HepG2 (cell line): ENCODE results near the gene ALDH1A1. TPM values are rescaled to one million over a fixed set of nuclear protein-coding genes. Genes with fewer than 3 reads are reported as not detected.

ENCODE experiments used
- ATAC-seq: fragments of 200-7000 bp; cut with Tn5 transposase; 3 replicates; pipeline ENCODE4 v1.9.1; 2020; ENCODE audit warnings: mild to moderate bottlenecking, moderate library complexity
- BruUV-seq: library from RNA; stranded (reverse); fragments of 400-500 nt; replicated peaks from 2 replicates; lab custom pipeline; 2021; lab: Mats Ljungman, UMichigan
- CTCF ChIA-PET: fragments of 300-600 bp; formaldehyde crosslinking; extraction: SDS; loops from one replicate; lab custom pipeline; 2021; ENCODE audit warnings: low total read pairs, inconsistent platforms, low intra/inter-chr PET ratio; lab: Yijun Ruan, JAX
- POLR2A ChIA-PET: fragments of 350-600 bp; sonication (Branson Sonifier 250); formaldehyde crosslinking; loops from one replicate; lab custom pipeline; 2020; ENCODE audit warnings: antibody characterized with exemption, inconsistent platforms; lab: Yijun Ruan, JAX
- DNase-seq: peaks from one replicate; pipeline ENCODE4 v3.0.0-alpha.2; 2015; ENCODE audit warnings: low spot score
- FAIRE-seq: peaks from 3 replicates; lab custom pipeline; 2011; peaks lifted over from hg19 to GRCh38; lab: Jason Lieb, UNC
- H2AFZ ChIP-seq: one replicate; pipeline ENCODE4 v1.6.1; 2011; ENCODE audit warnings: low read length, inconsistent platforms
- H3K27ac ChIP-seq: fragments of 300-600 bp; 3 replicates; pipeline ENCODE4 v1.8.0; 2011; ENCODE audit warnings: mixed run types, mild to moderate bottlenecking, mixed read lengths, low read length, inconsistent platforms; ENCODE audit not compliant: insufficient read depth; ENCODE audit errors: extremely low read length
- H3K27me3 ChIP-seq, 2 experiments: fragments of 200-600 bp in 1 of 2; 2 replicates in 1 of 2; 3 replicates in 1 of 2; pipeline versions ENCODE4 v1.6.0 to v1.8.0; 2011; ENCODE audit warnings: low read length in 2 of 2, mild to moderate bottlenecking in 2 of 2, moderate library complexity in 2 of 2, inconsistent platforms in 1 of 2; ENCODE audit not compliant: insufficient read depth in 2 of 2, control insufficient read depth in 1 of 2
- H3K36me3 ChIP-seq, 2 experiments: fragments of 200-600 bp in 1 of 2; replicated peaks in 1 of 2; 2 replicates in 1 of 2; 3 replicates in 1 of 2; pipeline versions ENCODE4 v1.5.1 to v1.8.0; 2011; ENCODE audit warnings: low read length in 2 of 2, inconsistent platforms in 1 of 2; ENCODE audit not compliant: insufficient read depth in 2 of 2, control insufficient read depth in 1 of 2
- H3K4me1 ChIP-seq: 2 replicates; pipeline ENCODE4 v1.5.1; 2012; ENCODE audit warnings: low read length, inconsistent platforms; ENCODE audit not compliant: insufficient read depth
- H3K4me2 ChIP-seq: 2 replicates; pipeline ENCODE4 v1.6.0; 2011; ENCODE audit warnings: low read depth, low read length, inconsistent platforms
- H3K4me3 ChIP-seq, 3 experiments: fragments of 200-600 bp in 1 of 3; sonication (generic), shearing (Covaris generic) in 1 of 3; replicated peaks in 1 of 3; 2 replicates each; pipeline ENCODE4 v1.5.1; 2011 to 2016; ENCODE audit warnings: low read length in 3 of 3, inconsistent platforms in 2 of 3, low read depth in 2 of 3, mild to moderate bottlenecking in 2 of 3, control low read depth in 1 of 3, mixed read lengths in 1 of 3; ENCODE audit not compliant: insufficient read depth in 1 of 3
- H3K79me2 ChIP-seq: one replicate; pipeline ENCODE4 v1.6.1; 2011; ENCODE audit warnings: low read length, inconsistent platforms; ENCODE audit not compliant: insufficient read depth
- H3K9ac ChIP-seq: 2 replicates; pipeline ENCODE4 v1.6.0; 2011; ENCODE audit warnings: mild to moderate bottlenecking, low read depth, low read length, inconsistent platforms; ENCODE audit not compliant: insufficient read depth
- H3K9me3 ChIP-seq: 2 replicates; pipeline ENCODE4 v1.5.1; 2012; ENCODE audit warnings: mild to moderate bottlenecking, low read length
- H4K20me1 ChIP-seq: 2 replicates; pipeline ENCODE4 v1.6.0; 2011; ENCODE audit warnings: inconsistent platforms, mild to moderate bottlenecking, low read length, moderate library complexity; ENCODE audit not compliant: insufficient read depth
- CCAR2 ChIP-seq: fragments of 200-400 bp; formaldehyde crosslinking; optimal IDR thresholded peaks from 2 replicates; pipeline ENCODE3; 2018; ENCODE audit warnings: low read depth, mild to moderate bottlenecking, low read length, moderate library complexity
- CREM ChIP-seq, 2 experiments: sonication (generic) in 1 of 2; formaldehyde crosslinking in 1 of 2; IDR thresholded peaks; 2 replicates each; pipeline versions ENCODE4 v1.4.0 to v1.6.1; 2016 to 2020; ENCODE audit warnings: antibody characterized with exemption in 1 of 2, mild to moderate bottlenecking in 1 of 2, missing genetic modification reagents in 1 of 2
- EP300 ChIP-seq, 3 experiments: sonication (generic) in 1 of 3; formaldehyde crosslinking in 1 of 3; IDR thresholded peaks; 2 replicates each; pipeline versions ENCODE4 v1.5.1 to v1.6.1; 2011 to 2020; ENCODE audit warnings: low read depth in 2 of 3, low read length in 2 of 3, borderline replicate concordance in 1 of 3, improper control_type of control experiment in 1 of 3, mild to moderate bottlenecking in 1 of 3, missing genetic modification reagents in 1 of 3, moderate library complexity in 1 of 3
- FOXA3 ChIP-seq: IDR thresholded peaks from 2 replicates; pipeline ENCODE4 v1.6.1; 2016; ENCODE audit warnings: missing genetic modification reagents, missing compliant biosample characterization
- IRF1 ChIP-seq: sonication (generic); formaldehyde crosslinking; IDR thresholded peaks from 2 replicates; pipeline ENCODE4 v1.4.0; 2020; ENCODE audit warnings: low read depth, mild to moderate bottlenecking, missing genetic modification reagents
- KAT8 ChIP-seq: IDR thresholded peaks from 2 replicates; pipeline ENCODE4 v1.6.1; 2016; ENCODE audit warnings: missing genetic modification reagents, missing compliant biosample characterization
- KLF12 ChIP-seq: sonication (generic); formaldehyde crosslinking; IDR thresholded peaks from 2 replicates; pipeline ENCODE4 v1.4.0; 2020; ENCODE audit warnings: missing genetic modification reagents, borderline replicate concordance
- MED8 ChIP-seq: sonication (generic); formaldehyde crosslinking; IDR thresholded peaks from 2 replicates; pipeline ENCODE4 v1.8.1; 2023; ENCODE audit warnings: mild to moderate bottlenecking, missing genetic modification reagents; ENCODE audit not compliant: insufficient replicate concordance
- MLXIP ChIP-seq: sonication (generic); formaldehyde crosslinking; IDR thresholded peaks from 2 replicates; pipeline ENCODE4 v1.9.0; 2021; ENCODE audit warnings: missing genetic modification reagents, borderline replicate concordance
- NFE2L1 ChIP-seq: sonication (generic); formaldehyde crosslinking; IDR thresholded peaks from 2 replicates; pipeline ENCODE4 v1.4.0; 2020; ENCODE audit warnings: missing genetic modification reagents, mild to moderate bottlenecking, borderline replicate concordance
- NFE2L2 ChIP-seq: fragments of 150-350 bp; IDR thresholded peaks from 2 replicates; pipeline ENCODE4 v1.6.1; 2014; ENCODE audit warnings: low read length
- NFRKB ChIP-seq: fragments of 450-650 bp; IDR thresholded peaks from 2 replicates; pipeline ENCODE4 v1.6.1; 2017
- NR2F2 ChIP-seq: IDR thresholded peaks from 2 replicates; pipeline ENCODE4 v1.6.1; 2012; ENCODE audit warnings: low read depth, inconsistent platforms, borderline replicate concordance
- U2AF1 ChIP-seq: fragments of 200-400 bp; formaldehyde crosslinking; optimal IDR thresholded peaks from 2 replicates; pipeline ENCODE3; 2017; ENCODE audit warnings: mild to moderate bottlenecking, low read depth, low read length
- ZBTB34 ChIP-seq: sonication (generic); formaldehyde crosslinking; IDR thresholded peaks from 2 replicates; pipeline ENCODE4 v1.8.0; 2022; ENCODE audit warnings: mild to moderate bottlenecking, missing genetic modification reagents
- ZBTB8A ChIP-seq: sonication (generic); formaldehyde crosslinking; IDR thresholded peaks from 2 replicates; pipeline ENCODE4 v1.4.0; 2020; ENCODE audit warnings: mild to moderate bottlenecking, low read depth, missing genetic modification reagents, borderline replicate concordance
- ZNF235 ChIP-seq: sonication (generic); formaldehyde crosslinking; IDR thresholded peaks from 2 replicates; pipeline ENCODE4 v1.8.1; 2023; ENCODE audit warnings: mild to moderate bottlenecking, missing genetic modification reagents, borderline replicate concordance
- ZNF768 ChIP-seq: sonication (generic); formaldehyde crosslinking; IDR thresholded peaks from 2 replicates; pipeline ENCODE4 v1.4.0; 2020; ENCODE audit warnings: missing genetic modification reagents
- ZNF792 ChIP-seq: IDR thresholded peaks from 2 replicates; pipeline ENCODE4 v1.6.1; 2016
- ZNF850 ChIP-seq: sonication (generic); formaldehyde crosslinking; conservative IDR thresholded peaks from 2 replicates; pipeline ENCODE4 v1.9.0; 2021; ENCODE audit warnings: mild to moderate bottlenecking, missing genetic modification reagents
- WGBS: methylation state at CpG from one replicate; pipeline ENCODE4 v1.1.6; 2017; ENCODE audit warnings: low lambda C conversion rate; 5-methylcytosine and 5-hydroxymethylcytosine counted together
- in situ Hi-C: cut with HindIII; loops from 2 replicates; pipeline ENCODE4 v1.10.0; 2017; ENCODE audit warnings: low pct_unique_long_range_greater_than_20kb; ENCODE audit not compliant: extremely low pct_ligation_motif_present
- intact Hi-C: fragments of 100-400 bp; cut with micrococcal nuclease; formaldehyde crosslinking; loops from one replicate; pipeline ENCODE4 v1.10.0; 2022; ENCODE audit not compliant: unreplicated experiment
- polyA plus RNA-seq, 8 experiments: library from polyadenylated mRNA; depleted of rRNA in 3 of 8; stranded (reverse) in 7 of 8; unstranded in 1 of 8; fragments of >200 nt; fragmentation: Illumina TruSeq in 4 of 8; extraction: Trizol in 4 of 8; gene quantifications; 2 replicates each; pipeline versions ENCODE4 v1.2.1 to v1.2.3, GENCODE V29; 2011 to 2016; ENCODE audit warnings: low read depth in 4 of 8, missing spikeins in 1 of 8, mixed read lengths in 1 of 8; ENCODE audit not compliant: insufficient read depth in 1 of 8
- total RNA-seq, 5 experiments: library from RNA; depleted of rRNA; stranded (reverse); fragments of >200 nt; fragmentation: Illumina TruSeq; extraction: Trizol; gene quantifications; 2 replicates each; pipeline ENCODE4 v1.2.3, GENCODE V29; 2016; ENCODE audit warnings: low read depth in 1 of 5

ALDH1A1 gene
- total and polyA plus RNA-seq, 2 of the 13 experiments (the other 11 are each of a cell fraction or from before 2014, with no cell fraction given), result 88.2 to 439 TPM

GRCh38 chr9:72980600-72981265 lies 27.9 kb upstream of the ALDH1A1 start:
- H3K4me3 ChIP-seq, result peak overlapping the region in 1 of 3 experiments; percentile 4; a peak in 1 of 6 replicates
- H3K4me2 ChIP-seq, result peak overlapping the region; percentile 42
- BruUV-seq, result no TSS peak
- H3K36me3 ChIP-seq, result no peaks in the 10 kb centered on the region
- ChIA-PET CTCF (no interaction called here), POLR2A (no interaction called here)
- intact Hi-C loops (no loop called here), in situ Hi-C loops (no loop called here)
- H3K9ac ChIP-seq, result peak overlapping the region; percentile 27
- H2AFZ ChIP-seq, result peak overlapping the region; percentile 18
- no peaks in the 10 kb centered on the region for H4K20me1 ChIP-seq
- WGBS, result 61% methylated on average over 12 of the region's 12 CpGs
- no peak for ATAC-seq
- peak overlapping the region; percentile 99 for H3K27ac ChIP-seq
- no peaks in the 10 kb centered on the region for H3K79me2 ChIP-seq
- peak; percentile 80 for DNase-seq
- H3K27me3 ChIP-seq, result no peaks in the 10 kb centered on the region
- no peaks in the 10 kb centered on the region for H3K9me3 ChIP-seq
- peak; percentile 37 for FAIRE-seq
- H3K4me1 ChIP-seq, result peaks cover 81% of the 10 kb centered on the region
- no peak for TF ChIP-seq ZNF235 (CRISPR knock-in tag)
- TF ChIP-seq ZNF792 (CRISPR knock-in tag), result 0 out of 2 replicates have a peak, but pooled peaks have one; percentile 20
- TF ChIP-seq MLXIP (CRISPR knock-in tag), result no peak
- no peak for TF ChIP-seq ZNF850 (CRISPR knock-in tag)
- no peak for TF ChIP-seq ZBTB34
- TF ChIP-seq FOXA3 (CRISPR knock-in tag), result peak; percentile 49
- no peak for TF ChIP-seq ZBTB8A (CRISPR knock-in tag)
- TF ChIP-seq NR2F2, result no peak
- TF ChIP-seq NFRKB, result no peak
- TF ChIP-seq U2AF1, result no peak
- no peak for TF ChIP-seq ZNF768
- no peak for TF ChIP-seq CCAR2
- peak in 1 of 2 experiments; percentile 65; a peak in 1 of 4 replicates for TF ChIP-seq EP300 (IDR thresholded peaks at IDR 0.05; ENCODE audit: low read depth in 2 of 2, low read length in 2 of 2)
- TF ChIP-seq EP300 (CRISPR knock-in tag; IDR thresholded peaks at IDR 0.05; ENCODE audit: borderline replicate concordance), result peak; percentile 25; the same call in 1 of the 2 replicates
- TF ChIP-seq IRF1 (CRISPR knock-in tag), result no peak
- peak; percentile 25; the same call in 1 of the 2 replicates for TF ChIP-seq KAT8
- TF ChIP-seq MED8 (CRISPR knock-in tag), result no peak
- no peak for TF ChIP-seq NFE2L1 (CRISPR knock-in tag)
- no peak for TF ChIP-seq NFE2L2
- TF ChIP-seq CREM (IDR thresholded peaks at IDR 0.05), result peak; percentile 64; the same call in 1 of the 2 replicates
- TF ChIP-seq CREM (CRISPR knock-in tag; IDR thresholded peaks at IDR 0.05), result no peak
- no peak for TF ChIP-seq KLF12 (CRISPR knock-in tag)
